Upper lobe of right lung (tissue), 1 donor: ENCODE measurements around the gene NUTM1. TPM values are rescaled to one million over a fixed set of nuclear protein-coding genes. Genes with fewer than 3 reads are reported as not detected.
A peak's percentile ranks its signal among the peaks of the same experiment; 100 is the strongest.

ENCODE experiments used
- ATAC-seq: fragments of 200-7000 bp; cut with Tn5 transposase; one replicate; pipeline ENCODE4 v1.9.1; 2020; ENCODE audit warnings: mild to moderate bottlenecking, moderate library complexity
- DNase-seq: peaks from one replicate; pipeline ENCODE4 v3.0.0-alpha.2; 2020
- H3K27ac ChIP-seq: fragments of 200-600 bp; one replicate; pipeline ENCODE4 v1.8.0; 2022
- H3K27me3 ChIP-seq: fragments of 200-600 bp; one replicate; pipeline ENCODE4 v1.8.0; 2022; ENCODE audit warnings: mild to moderate bottlenecking
- H3K36me3 ChIP-seq: fragments of 200-600 bp; one replicate; pipeline ENCODE4 v1.8.0; 2022
- H3K4me1 ChIP-seq: fragments of 200-600 bp; one replicate; pipeline ENCODE4 v1.8.0; 2022
- H3K4me3 ChIP-seq: fragments of 200-600 bp; one replicate; pipeline ENCODE4 v1.8.0; 2022; ENCODE audit warnings: mild to moderate bottlenecking
- H3K9me3 ChIP-seq: fragments of 200-600 bp; one replicate; pipeline ENCODE4 v1.8.0; 2022
- intact Hi-C: fragments of 100-400 bp; cut with DNase I; formaldehyde crosslinking; loops from one replicate; pipeline ENCODE4 v1.11.0; 2022
- total RNA-seq: library from RNA; stranded (reverse); fragmentation: NEBNext Ultra II Directional; extraction: Animal tissue kit (Norgen Biotek cat#: 25700); gene quantifications from one replicate; pipeline ENCODE4 v1.2.1, GENCODE V29; 2021
- TF ChIP-seq, protein P1 (sequence below): fragments of 200-600 bp; IDR thresholded peaks from one replicate; pipeline ENCODE4 v1.8.0; 2022; ENCODE audit warnings: antibody characterized with exemption
- donor health status: DM: no; HTN: yes; CAD: no; lungs with severe emphysema.

The NUTM1 gene
- total RNA-seq, 1 donor from 2014 or later = not detected

- TF ChIP-seq, protein P1, sequence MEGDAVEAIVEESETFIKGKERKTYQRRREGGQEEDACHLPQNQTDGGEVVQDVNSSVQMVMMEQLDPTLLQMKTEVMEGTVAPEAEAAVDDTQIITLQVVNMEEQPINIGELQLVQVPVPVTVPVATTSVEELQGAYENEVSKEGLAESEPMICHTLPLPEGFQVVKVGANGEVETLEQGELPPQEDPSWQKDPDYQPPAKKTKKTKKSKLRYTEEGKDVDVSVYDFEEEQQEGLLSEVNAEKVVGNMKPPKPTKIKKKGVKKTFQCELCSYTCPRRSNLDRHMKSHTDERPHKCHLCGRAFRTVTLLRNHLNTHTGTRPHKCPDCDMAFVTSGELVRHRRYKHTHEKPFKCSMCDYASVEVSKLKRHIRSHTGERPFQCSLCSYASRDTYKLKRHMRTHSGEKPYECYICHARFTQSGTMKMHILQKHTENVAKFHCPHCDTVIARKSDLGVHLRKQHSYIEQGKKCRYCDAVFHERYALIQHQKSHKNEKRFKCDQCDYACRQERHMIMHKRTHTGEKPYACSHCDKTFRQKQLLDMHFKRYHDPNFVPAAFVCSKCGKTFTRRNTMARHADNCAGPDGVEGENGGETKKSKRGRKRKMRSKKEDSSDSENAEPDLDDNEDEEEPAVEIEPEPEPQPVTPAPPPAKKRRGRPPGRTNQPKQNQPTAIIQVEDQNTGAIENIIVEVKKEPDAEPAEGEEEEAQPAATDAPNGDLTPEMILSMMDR = no peak
- ATAC-seq = no peak
Measured at GRCh38 chr15:34311563-34311962, 31.6 kb upstream of the NUTM1 start.

DNA sequence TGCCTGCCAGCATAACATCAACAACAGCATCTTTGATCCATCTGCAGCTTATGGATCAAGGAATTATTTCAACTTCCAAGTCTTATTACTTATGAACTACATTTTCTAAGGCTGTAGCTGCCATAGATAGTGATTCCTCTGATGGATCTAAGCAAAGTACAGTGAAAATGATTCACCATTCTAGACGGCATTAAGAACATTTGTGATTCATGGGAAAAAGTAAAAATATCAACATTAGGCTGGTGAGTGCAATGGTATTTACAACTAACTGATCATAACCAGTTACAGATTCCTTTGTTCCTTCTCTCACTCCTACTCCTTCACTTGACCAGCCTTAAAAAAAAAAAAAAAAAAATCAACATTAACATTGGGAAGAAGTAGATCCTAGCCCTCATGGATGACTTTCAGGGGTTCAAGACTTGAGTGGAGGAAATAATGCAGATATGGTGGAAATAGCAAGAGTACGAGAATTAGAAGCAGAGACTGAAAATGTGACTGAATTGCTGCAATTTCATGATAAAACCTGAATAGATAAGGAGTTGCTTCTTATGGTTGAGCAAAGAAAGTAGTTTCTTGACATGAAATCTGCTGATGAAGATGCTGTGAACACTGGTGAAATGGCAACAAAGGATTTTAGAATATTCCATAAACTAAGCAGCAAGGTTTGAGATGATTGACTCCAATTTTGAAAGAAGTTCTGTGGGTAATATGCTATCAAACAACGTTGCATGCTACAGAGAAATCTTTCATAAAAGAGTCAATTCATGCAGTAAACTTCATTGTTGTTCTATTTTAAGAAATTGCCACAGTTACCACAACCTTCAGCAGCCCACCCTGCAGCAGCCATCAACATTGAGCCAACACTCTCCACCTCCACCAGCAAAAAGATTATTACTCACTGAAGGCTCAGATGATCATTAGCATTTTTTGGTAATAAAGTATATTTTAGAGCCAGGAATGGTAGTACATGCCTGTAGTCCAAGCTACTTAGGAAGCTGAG lies 28.3 kb upstream of the NUTM1 start:
- H3K36me3 ChIP-seq = no peaks in the 10 kb centered on the region
- DNase-seq (no peak), ATAC-seq (no peak)
- TF ChIP-seq, protein P1 = no peak
- intact Hi-C loops = loop anchor here (10.0 kb wide), 1 partner anchor 60 kb away; no protein-coding TSS in a partner anchor
- H3K27me3 ChIP-seq = no peaks in the 10 kb centered on the region
- H3K4me3 ChIP-seq = no peak overlapping the region
- H3K9me3 ChIP-seq = no peaks in the 10 kb centered on the region
- no peak overlapping the region for H3K27ac ChIP-seq
- peaks cover 9% of the 10 kb centered on the region for H3K4me1 ChIP-seq

More at GRCh38 chr15:34311563-34311962, 31.6 kb upstream of the NUTM1 start:
- intact Hi-C loops = loop anchor here (10.0 kb wide), 1 partner anchor 63 kb away; no protein-coding TSS in a partner anchor
- H3K36me3 ChIP-seq = no peaks in the 10 kb centered on the region
- no peak overlapping the region for H3K27ac ChIP-seq
- no peaks in the 10 kb centered on the region for H3K27me3 ChIP-seq
- no peak overlapping the region for H3K4me3 ChIP-seq
- peaks cover 2% of the 10 kb centered on the region for H3K4me1 ChIP-seq
- no peak for DNase-seq
- H3K9me3 ChIP-seq = no peaks in the 10 kb centered on the region

DNA sequence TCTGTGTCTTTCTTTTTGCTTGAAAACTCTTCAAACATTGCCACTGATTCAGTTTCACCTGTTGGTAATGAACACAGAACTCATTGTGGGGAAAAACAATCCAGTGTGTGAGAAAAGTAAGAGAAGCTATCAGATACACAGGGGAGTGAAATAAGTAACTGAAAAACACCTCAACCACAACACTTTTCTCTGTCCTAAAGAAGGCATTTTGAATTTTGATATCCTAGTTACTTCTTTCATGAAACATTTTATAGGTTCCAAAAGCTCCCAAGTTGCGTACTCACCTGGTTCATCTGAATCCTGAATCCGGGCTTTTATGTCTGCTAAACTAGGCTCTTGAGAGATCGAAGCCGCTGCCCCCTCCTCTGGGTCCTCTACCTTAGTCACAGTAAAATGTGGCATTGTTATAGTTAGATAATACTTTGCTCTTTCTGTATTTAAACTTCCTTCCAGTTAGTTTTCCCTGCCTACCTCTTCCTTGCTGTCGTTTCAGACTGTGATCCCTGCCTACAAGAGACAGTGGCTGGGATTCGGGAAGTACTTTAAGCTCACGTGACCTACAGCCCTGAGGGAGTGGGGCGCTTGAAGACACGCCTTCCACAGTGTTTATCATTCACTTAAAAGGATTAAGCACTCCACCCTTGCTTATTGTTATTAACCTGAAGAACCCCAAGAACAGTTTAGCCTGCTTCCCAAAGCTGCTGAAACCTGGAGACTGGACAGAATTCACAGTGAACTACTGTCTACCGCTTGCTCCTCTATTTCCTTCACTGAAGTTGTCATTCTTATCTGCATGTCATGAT lies 24.6 kb upstream of the NUTM1 start:
- H3K27ac ChIP-seq = peak overlapping the region; percentile 44
- H3K36me3 ChIP-seq = no peaks in the 10 kb centered on the region
- intact Hi-C loops = loop anchor here (10.0 kb wide), 1 partner anchor 56 kb away; no protein-coding TSS in a partner anchor
- ATAC-seq (peak; percentile 99), DNase-seq (no peak)
- peaks cover 9% of the 10 kb centered on the region for H3K4me1 ChIP-seq
- H3K4me3 ChIP-seq = peak overlapping the region; percentile 56
- no peaks in the 10 kb centered on the region for H3K9me3 ChIP-seq
- TF ChIP-seq, protein P1 = no peak
- H3K27me3 ChIP-seq = no peaks in the 10 kb centered on the region

GRCh38 chr15:34323217-34323616 lies 19.9 kb upstream of the NUTM1 start:
- Histone ChIP-seq H3K4me1 (no peaks in the 10 kb centered on the region), H3K36me3 (no peaks in the 10 kb centered on the region), H3K4me3 (no peak overlapping the region), H3K27ac (no peak overlapping the region), H3K9me3 (no peaks in the 10 kb centered on the region), H3K27me3 (no peaks in the 10 kb centered on the region)
- no peak for DNase-seq
- TF ChIP-seq, protein P1 = no peak
- intact Hi-C loops = no loop called here
- no peak for ATAC-seq

DNA sequence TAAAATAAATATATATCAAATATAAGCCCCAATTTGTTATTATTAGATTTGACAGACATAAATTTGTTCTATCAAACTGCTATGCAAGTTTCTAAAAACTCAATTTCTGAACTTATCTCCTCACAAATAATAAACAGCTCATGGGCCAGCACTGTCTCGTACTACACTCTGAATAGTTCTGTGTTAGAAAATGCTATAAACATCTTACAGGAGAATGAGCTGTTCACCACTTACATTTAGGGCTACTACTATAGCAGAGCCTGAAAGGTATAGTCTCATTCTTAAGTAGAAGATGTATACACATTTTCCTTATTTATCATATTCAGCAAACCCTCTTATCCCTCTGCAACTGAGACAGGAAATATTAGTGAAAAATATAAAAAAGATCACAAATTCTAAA lies 18.2 kb upstream of the NUTM1 start:
- H3K27ac ChIP-seq = no peak overlapping the region
- no peak overlapping the region for H3K4me3 ChIP-seq
- TF ChIP-seq, protein P1 = no peak
- H3K36me3 ChIP-seq = no peaks in the 10 kb centered on the region
- ATAC-seq = no peak
- no peaks in the 10 kb centered on the region for H3K4me1 ChIP-seq
- no peaks in the 10 kb centered on the region for H3K9me3 ChIP-seq
- DNase-seq = no peak
- intact Hi-C loops = no loop called here
- H3K27me3 ChIP-seq = no peaks in the 10 kb centered on the region
